Testis (tissue), 3 donors: ENCODE measurements around the gene BEGAIN. TPM values are rescaled to one million over a fixed set of nuclear protein-coding genes. Genes with fewer than 3 reads are reported as not detected.

ENCODE experiments used
- DNase-seq: peaks from one replicate; pipeline ENCODE4 v3.0.0-alpha.2; 2019
- H3K27ac ChIP-seq, 2 donors: fragments of 200-600 bp; sonication (generic); one replicate each; pipeline ENCODE4 v1.5.1; 2019
- H3K27me3 ChIP-seq: fragments of 200-600 bp; sonication (generic); one replicate; pipeline ENCODE4 v1.5.1; 2019
- H3K36me3 ChIP-seq: fragments of 200-600 bp; sonication (generic); one replicate; pipeline ENCODE4 v1.5.1; 2017; ENCODE audit warnings: low read depth; ENCODE audit errors: missing control alignments
- H3K4me1 ChIP-seq: fragments of 200-600 bp; sonication (generic); one replicate; pipeline ENCODE4 v1.5.1; 2019
- H3K4me3 ChIP-seq, 2 donors: fragments of 200-600 bp; sonication (generic); one replicate each; pipeline ENCODE4 v1.5.1; 2017 to 2019
- H3K9me3 ChIP-seq: fragments of 200-600 bp; sonication (generic); one replicate; pipeline ENCODE4 v1.5.1; 2017
- POLR2A ChIP-seq: fragments of 450-650 bp; IDR thresholded peaks from one replicate; pipeline ENCODE4 v1.6.1; 2017; ENCODE audit warnings: antibody characterized with exemption, mild to moderate bottlenecking, moderate library complexity
- WGBS, 2 donors: methylation state at CpG; one replicate each; pipeline ENCODE4 v1.1.5; 2018; 5-methylcytosine and 5-hydroxymethylcytosine counted together
- intact Hi-C: fragments of 100-400 bp; cut with DNase I; formaldehyde crosslinking; loops from one replicate; pipeline ENCODE4 v1.15.1; 2023; ENCODE audit warnings: low total_unique reads
- polyA plus RNA-seq: library from polyadenylated mRNA; stranded (reverse); fragments of 350-450 nt; fragmentation: Illumina TruSeq; extraction: RNeasy Lipid Tissue Mini Kit (QIAGEN cat#74804); gene quantifications from one replicate; pipeline ENCODE4 v1.2.3, GENCODE V29; 2014; ENCODE audit warnings: low read depth, low replicate concordance; ENCODE audit not compliant: insufficient read depth
- total RNA-seq, 2 donors: library from RNA; depleted of rRNA; stranded (reverse); fragments of >200 nt; gene quantifications; one replicate each; pipeline ENCODE4 v1.2.3, GENCODE V29; 2016
- TF ChIP-seq, protein P1 (sequence below), 3 experiments: fragments of 450-650 bp in 2 of 3; fragments of 200-600 bp in 1 of 3; sonication (generic) in 1 of 3; IDR thresholded peaks; one replicate each; pipeline ENCODE4 v1.5.1; 2016 to 2019; ENCODE audit warnings: antibody characterized with exemption in 3 of 3, mild to moderate bottlenecking in 2 of 3, moderate library complexity in 1 of 3

BEGAIN gene
- total and polyA plus RNA-seq, 3 donors from 2014 or later, result 4.5 to 7.6 (median 6.9) TPM

DNA sequence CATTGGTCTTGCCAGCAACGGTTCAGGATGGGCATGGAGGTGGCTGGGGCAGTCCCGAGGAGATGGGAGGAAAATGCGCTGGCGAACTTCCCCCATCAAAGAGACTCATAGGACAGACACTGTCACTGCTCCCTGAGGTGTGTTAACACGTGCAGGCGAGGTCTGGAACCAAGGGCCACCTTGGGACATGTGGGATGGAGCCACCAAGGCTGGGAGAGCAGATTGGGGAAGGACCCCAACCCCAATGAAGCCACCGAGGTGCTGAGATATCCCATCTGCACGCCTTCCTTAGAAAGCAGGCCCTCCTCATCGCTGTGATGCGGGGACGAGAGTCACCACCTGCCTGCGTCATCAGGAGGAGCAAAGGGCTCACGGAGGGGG is 16.9 kb upstream of the BEGAIN start:
- Histone ChIP-seq H3K4me3 (no peak overlapping the region), H3K27me3 (no peaks in the 10 kb centered on the region), H3K36me3 (no peaks in the 10 kb centered on the region), H3K9me3 (no peaks in the 10 kb centered on the region), H3K27ac (no peak overlapping the region), H3K4me1 (peaks cover 6% of the 10 kb centered on the region)
- 91 to 95% methylated on average over 11 to 13 of the region's 13 CpGs for WGBS, 2 donors
- intact Hi-C loops, result no loop called here
- TF ChIP-seq, protein P1, sequence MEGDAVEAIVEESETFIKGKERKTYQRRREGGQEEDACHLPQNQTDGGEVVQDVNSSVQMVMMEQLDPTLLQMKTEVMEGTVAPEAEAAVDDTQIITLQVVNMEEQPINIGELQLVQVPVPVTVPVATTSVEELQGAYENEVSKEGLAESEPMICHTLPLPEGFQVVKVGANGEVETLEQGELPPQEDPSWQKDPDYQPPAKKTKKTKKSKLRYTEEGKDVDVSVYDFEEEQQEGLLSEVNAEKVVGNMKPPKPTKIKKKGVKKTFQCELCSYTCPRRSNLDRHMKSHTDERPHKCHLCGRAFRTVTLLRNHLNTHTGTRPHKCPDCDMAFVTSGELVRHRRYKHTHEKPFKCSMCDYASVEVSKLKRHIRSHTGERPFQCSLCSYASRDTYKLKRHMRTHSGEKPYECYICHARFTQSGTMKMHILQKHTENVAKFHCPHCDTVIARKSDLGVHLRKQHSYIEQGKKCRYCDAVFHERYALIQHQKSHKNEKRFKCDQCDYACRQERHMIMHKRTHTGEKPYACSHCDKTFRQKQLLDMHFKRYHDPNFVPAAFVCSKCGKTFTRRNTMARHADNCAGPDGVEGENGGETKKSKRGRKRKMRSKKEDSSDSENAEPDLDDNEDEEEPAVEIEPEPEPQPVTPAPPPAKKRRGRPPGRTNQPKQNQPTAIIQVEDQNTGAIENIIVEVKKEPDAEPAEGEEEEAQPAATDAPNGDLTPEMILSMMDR (IDR thresholded peaks at IDR 0.05), result no peak
- no peak for TF ChIP-seq POLR2A
- no peak for DNase-seq

DNA sequence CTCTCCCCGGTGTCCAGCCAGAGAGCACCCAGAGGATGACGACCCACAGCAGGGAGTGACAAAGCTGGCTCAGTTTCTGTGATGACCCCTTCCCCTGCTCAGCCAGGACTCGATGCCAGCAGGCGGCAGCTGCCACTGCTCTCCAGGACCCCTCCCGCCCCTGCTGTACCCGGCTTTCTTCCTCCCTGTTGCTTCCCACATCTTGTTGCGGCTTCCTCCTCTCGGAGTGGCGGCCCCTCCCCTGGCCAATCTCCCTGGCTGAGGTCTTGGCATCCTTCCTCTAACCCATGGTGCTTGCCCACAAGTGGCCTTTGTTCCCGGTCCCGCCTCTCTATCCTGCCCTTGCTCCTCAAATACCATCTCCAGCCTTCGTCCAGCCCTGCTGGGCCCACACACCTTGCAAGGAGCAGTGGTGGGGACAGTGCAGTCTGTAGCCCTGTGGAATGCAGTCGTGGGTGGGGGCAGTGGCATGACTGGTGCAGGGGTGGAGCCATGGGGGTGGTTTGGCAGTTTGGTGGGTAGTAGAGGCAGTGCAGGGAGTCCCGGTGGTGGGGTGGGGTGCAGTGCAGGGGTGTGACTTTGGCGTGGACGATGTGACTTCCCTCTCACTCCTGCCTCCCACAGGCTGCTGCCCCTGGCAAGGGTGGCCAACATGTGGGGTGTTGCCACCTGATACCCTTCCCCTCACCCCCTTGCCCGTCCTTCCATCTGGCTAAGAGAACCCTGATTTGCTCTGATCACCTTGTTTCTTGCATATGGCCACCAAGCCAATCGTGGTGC is 16.3 kb upstream of the BEGAIN start:
- Histone ChIP-seq H3K4me3 (no peak overlapping the region), H3K4me1 (peaks cover 6% of the 10 kb centered on the region), H3K27ac (no peak overlapping the region), H3K27me3 (no peaks in the 10 kb centered on the region), H3K36me3 (no peaks in the 10 kb centered on the region), H3K9me3 (no peaks in the 10 kb centered on the region)
- TF ChIP-seq, protein P1 (IDR thresholded peaks at IDR 0.05), result no peak
- no peak for TF ChIP-seq POLR2A
- DNase-seq, result peak; percentile 9
- WGBS, 2 donors, result 69 to 90% methylated on average over 16 to 17 of the region's 18 CpGs
- intact Hi-C loops, result no loop called here

DNA sequence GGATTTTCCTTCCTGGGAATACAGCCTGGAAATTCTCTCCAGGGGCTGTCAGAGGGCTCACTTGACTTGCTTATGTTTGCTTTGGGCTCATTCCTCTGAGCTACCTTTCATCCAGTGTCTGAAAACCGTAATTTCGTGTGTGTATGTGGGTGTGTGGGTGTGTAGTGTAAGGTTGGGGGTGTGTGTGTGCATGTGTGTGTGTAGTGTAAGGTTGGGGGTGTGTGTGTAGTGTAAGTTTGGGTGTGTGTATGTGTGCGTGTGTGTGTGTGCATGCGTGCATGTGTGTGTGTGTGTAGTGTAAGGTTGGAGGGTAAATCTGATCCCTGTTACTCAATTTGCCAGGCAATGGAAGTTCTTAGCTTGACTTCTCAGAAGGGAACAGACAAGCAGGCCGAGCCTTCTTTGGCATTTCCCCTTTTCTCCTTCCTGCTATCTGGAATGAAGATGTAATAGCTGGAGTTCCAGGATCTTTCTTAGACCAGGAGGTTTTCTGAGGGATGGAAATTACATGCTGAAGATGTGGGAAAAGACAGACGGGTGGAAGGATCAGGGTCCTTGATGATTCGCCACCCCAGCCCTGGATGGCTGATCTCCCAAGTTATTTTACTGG is 15.5 kb upstream of the BEGAIN start:
- H3K4me3 ChIP-seq, result no peak overlapping the region
- H3K9me3 ChIP-seq, result no peaks in the 10 kb centered on the region
- peaks cover 6% of the 10 kb centered on the region for H3K4me1 ChIP-seq
- no peaks in the 10 kb centered on the region for H3K36me3 ChIP-seq
- no peak for DNase-seq
- 64% methylated on average over 7 of the region's 7 CpGs for WGBS, 2 donors
- intact Hi-C loops, result no loop called here
- no peak for TF ChIP-seq POLR2A
- TF ChIP-seq, protein P1 (IDR thresholded peaks at IDR 0.05), result no peak
- H3K27me3 ChIP-seq, result no peaks in the 10 kb centered on the region
- H3K27ac ChIP-seq, result no peak overlapping the region

DNA sequence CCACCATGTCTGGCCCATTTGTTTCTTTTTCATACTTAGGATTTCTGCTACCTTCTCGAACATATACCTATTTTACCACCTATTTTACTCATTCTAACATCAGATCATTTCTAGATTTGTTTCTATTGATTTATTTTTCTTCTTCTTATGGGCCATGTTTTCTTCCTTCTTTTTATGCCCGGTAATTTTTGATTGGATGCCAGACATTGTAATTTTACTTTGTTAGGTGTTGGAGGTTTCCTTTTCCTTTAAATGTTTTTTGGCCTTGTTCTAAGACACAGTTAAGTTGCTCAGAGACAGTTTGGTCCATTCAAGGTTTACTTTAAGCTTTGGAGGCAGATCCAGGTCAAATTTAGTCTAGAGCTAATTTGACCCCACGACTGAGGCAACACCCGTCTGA is 14.7 kb upstream of the BEGAIN start:
- intact Hi-C loops, result no loop called here
- no peaks in the 10 kb centered on the region for H3K36me3 ChIP-seq
- no peak overlapping the region for H3K27ac ChIP-seq
- H3K4me3 ChIP-seq, result no peak overlapping the region
- DNase-seq, result no peak
- peaks cover 6% of the 10 kb centered on the region for H3K4me1 ChIP-seq
- H3K27me3 ChIP-seq, result no peaks in the 10 kb centered on the region
- TF ChIP-seq, protein P1 (IDR thresholded peaks at IDR 0.05), result no peak
- TF ChIP-seq POLR2A, result no peak
- WGBS, 2 donors, result 66 to 68% methylated on average over 4 of the region's 4 CpGs
- H3K9me3 ChIP-seq, result no peaks in the 10 kb centered on the region
